ENCODE data around the gene ZFX.

- no peak for TF ChIP-seq CTCF (IDR thresholded peaks at IDR 0.05)
- TF ChIP-seq POLR2A (IDR thresholded peaks at IDR 0.05) = no peak
- TF ChIP-seq EP300 (IDR thresholded peaks at IDR 0.05) = no peak
Measured at GRCh38 chrX:24117258-24117657, 32.3 kb upstream of the ZFX start.

Data from ovary (tissue), 3 donors.